K562 (cell line): ENCODE results near the gene SLC28A1. TPM values are rescaled to one million over a fixed set of nuclear protein-coding genes. Genes with fewer than 3 reads are reported as not detected.
A peak's percentile ranks its signal among the peaks of the same experiment; 100 is the strongest.

ENCODE experiments used
- ATAC-seq: fragments of 200-7000 bp; cut with Tn5 transposase; 3 replicates; pipeline ENCODE4 v1.9.1; 2020; ENCODE audit warnings: moderate library complexity
- BruUV-seq: library from RNA; stranded (reverse); fragments of 400-500 nt; replicated peaks from 2 replicates; lab custom pipeline; 2021; lab: Mats Ljungman, UMichigan
- CTCF ChIA-PET: fragments of 300-600 bp; formaldehyde crosslinking; extraction: SDS; loops from one replicate; lab custom pipeline; 2021; ENCODE audit warnings: low intra/inter-chr PET ratio; lab: Yijun Ruan, JAX
- POLR2A ChIA-PET: fragments of 300-600, 350-650 bp; sonication (Branson Sonifier 250); formaldehyde crosslinking; extraction: SDS; loops from one replicate; lab custom pipeline; 2021; ENCODE audit warnings: antibody characterized with exemption, inconsistent platforms; lab: Yijun Ruan, JAX
- DNase-seq, 4 experiments: peaks; one replicate each; pipeline versions ENCODE4 v3.0.0 to v3.0.0-alpha.2; 2011 to 2018; ENCODE audit warnings: low spot score in 3 of 4, mixed read lengths in 3 of 4; ENCODE audit errors: extremely low read depth in 1 of 4
- FAIRE-seq: peaks from 2 replicates; lab custom pipeline; 2011; peaks lifted over from hg19 to GRCh38; lab: Jason Lieb, UNC
- H2AFZ ChIP-seq: 2 replicates; pipeline ENCODE4 v1.6.0; 2011; ENCODE audit warnings: low read depth, low read length, control low read depth, inconsistent platforms
- H3K27ac ChIP-seq: fragments of 200-600 bp; 3 replicates; pipeline ENCODE4 v1.8.0; 2011; ENCODE audit warnings: low read depth, mild to moderate bottlenecking, control low read depth, inconsistent platforms, low read length, moderate library complexity, mixed read lengths; ENCODE audit errors: extremely low read depth
- H3K27me3 ChIP-seq, 2 experiments: fragments of 300-600 bp in 1 of 2; 2 replicates in 1 of 2; 3 replicates in 1 of 2; pipeline versions ENCODE4 v1.6.0 to v1.8.0; 2011; ENCODE audit warnings: inconsistent platforms in 2 of 2, low read length in 2 of 2, mild to moderate bottlenecking in 1 of 2, mixed read lengths in 1 of 2, moderate library complexity in 1 of 2; ENCODE audit not compliant: control insufficient read depth in 2 of 2, insufficient read depth in 2 of 2
- H3K36me3 ChIP-seq: fragments of 300-600 bp; 3 replicates; pipeline ENCODE4 v1.8.0; 2011; ENCODE audit warnings: mild to moderate bottlenecking, low read length, inconsistent platforms; ENCODE audit not compliant: control insufficient read depth, insufficient read depth
- H3K4me1 ChIP-seq, 2 experiments: fragments of 200-600 bp in 1 of 2; replicated peaks in 1 of 2; 2 replicates in 1 of 2; 3 replicates in 1 of 2; pipeline versions ENCODE4 v1.5.1 to v1.8.0; 2011; ENCODE audit warnings: inconsistent platforms in 2 of 2, low read length in 2 of 2, mild to moderate bottlenecking in 1 of 2, mixed read lengths in 1 of 2, moderate library complexity in 1 of 2; ENCODE audit not compliant: control insufficient read depth in 2 of 2, insufficient read depth in 2 of 2
- H3K4me2 ChIP-seq: 2 replicates; pipeline ENCODE4 v1.6.1; 2011; ENCODE audit warnings: low read length, control low read depth, inconsistent platforms, mixed read lengths; ENCODE audit not compliant: insufficient read depth
- H3K4me3 ChIP-seq: fragments of 200-600 bp; sonication (generic), shearing (Covaris generic); 2 replicates; pipeline ENCODE4 v1.5.1; 2016; ENCODE audit warnings: control low read depth, inconsistent platforms
- H3K79me2 ChIP-seq: fragments of 200-600 bp; 3 replicates; pipeline ENCODE4 v1.8.0; 2011; ENCODE audit warnings: low read length, inconsistent platforms; ENCODE audit not compliant: control insufficient read depth, insufficient read depth
- H3K9ac ChIP-seq, 2 experiments: 2 replicates each; pipeline versions ENCODE4 v1.6.0 to v1.6.1; 2011; ENCODE audit warnings: low read depth in 2 of 2, low read length in 2 of 2, control low read depth in 1 of 2, inconsistent platforms in 1 of 2, mild to moderate bottlenecking in 1 of 2, mixed read lengths in 1 of 2; ENCODE audit not compliant: insufficient read depth in 1 of 2
- H3K9me1 ChIP-seq: one replicate; pipeline ENCODE4 v1.6.0; 2011; ENCODE audit warnings: inconsistent platforms, mild to moderate bottlenecking, low read length, moderate library complexity; ENCODE audit not compliant: control insufficient read depth, insufficient read depth
- H3K9me3 ChIP-seq: replicated peaks from 2 replicates; pipeline ENCODE4 v1.5.1; 2011; ENCODE audit warnings: low read depth, low read length, inconsistent platforms; ENCODE audit not compliant: control insufficient read depth, insufficient read depth
- H4K20me1 ChIP-seq: replicated peaks from 2 replicates; pipeline ENCODE4 v1.6.1; 2011; ENCODE audit warnings: low read length, inconsistent platforms, mixed read lengths; ENCODE audit not compliant: control insufficient read depth, insufficient read depth
- CBX3 ChIP-seq, 2 experiments: IDR thresholded peaks; 1 replicate in 1 of 2; 2 replicates in 1 of 2; pipeline ENCODE4 v1.6.1; 2012; ENCODE audit warnings: inconsistent platforms in 2 of 2, low read length in 2 of 2, borderline replicate concordance in 1 of 2, control low read depth in 1 of 2
- CBX5 ChIP-seq: IDR thresholded peaks from 2 replicates; pipeline ENCODE4 v1.6.1; 2014; ENCODE audit warnings: low read depth, borderline replicate concordance
- CEBPG ChIP-seq, 3 experiments: fragments of 200-800 bp in 1 of 3; sonication (Bioruptor generic) in 1 of 3; sonication (generic) in 1 of 3; formaldehyde crosslinking in 1 of 3; IDR thresholded peaks in 2 of 3; conservative IDR thresholded peaks in 1 of 3; 2 replicates each; pipeline versions ENCODE4 v1.6.1 to v1.8.0; 2016 to 2022; ENCODE audit warnings: missing compliant biosample characterization in 2 of 3, missing genetic modification characterization in 2 of 3, mild to moderate bottlenecking in 1 of 3, missing genetic modification reagents in 1 of 3
- DNMT1 ChIP-seq: fragments of 450-650 bp; IDR thresholded peaks from 2 replicates; pipeline ENCODE4 v1.6.1; 2016; ENCODE audit warnings: antibody characterized with exemption, mild to moderate bottlenecking
- PTRF ChIP-seq: fragments of 450-650 bp; IDR thresholded peaks from 2 replicates; pipeline ENCODE4 v1.6.1; 2016; ENCODE audit warnings: mild to moderate bottlenecking, missing genetic modification characterization, missing compliant biosample characterization
- SMARCA5 ChIP-seq: fragments of 450-650 bp; IDR thresholded peaks from 2 replicates; pipeline ENCODE4 v1.6.1; 2016
- SNIP1 ChIP-seq: fragments of 450-650 bp; IDR thresholded peaks from 2 replicates; pipeline ENCODE4 v1.7.1; 2017; ENCODE audit warnings: low read depth, mild to moderate bottlenecking
- TCFL5 ChIP-seq: fragments of 250-450 bp; sonication (Bioruptor Pico); conservative IDR thresholded peaks from 2 replicates; pipeline ENCODE4 v1.6.1; 2021; ENCODE audit warnings: mild to moderate bottlenecking, moderate library complexity, matching md5 sums
- TRIM24 ChIP-seq, 2 experiments: fragments of 450-650 bp; IDR thresholded peaks; 2 replicates each; pipeline ENCODE4 v1.6.1; 2016
- TRIM28 ChIP-seq: fragments of 450-650 bp; IDR thresholded peaks from 2 replicates; pipeline ENCODE4 v1.6.1; 2017
- ZBTB1 ChIP-seq: sonication (generic); formaldehyde crosslinking; IDR thresholded peaks from 2 replicates; pipeline ENCODE4 v1.8.1; 2023; ENCODE audit warnings: missing genetic modification reagents, low read depth, mild to moderate bottlenecking, borderline replicate concordance
- ZNF140 ChIP-seq: fragments of 250-450 bp; sonication (Bioruptor Pico); IDR thresholded peaks from 2 replicates; pipeline ENCODE4 v1.8.0; 2021; ENCODE audit warnings: moderate library complexity, mild to moderate bottlenecking, inconsistent platforms
- ZNF232 ChIP-seq: sonication (generic); formaldehyde crosslinking; IDR thresholded peaks from 2 replicates; pipeline ENCODE4 v1.8.0; 2022; ENCODE audit warnings: mild to moderate bottlenecking, missing genetic modification reagents
- ZNF24 ChIP-seq: fragments of 450-650 bp; IDR thresholded peaks from 2 replicates; pipeline ENCODE4 v1.6.1; 2016
- ZNF384 ChIP-seq: IDR thresholded peaks from 2 replicates; pipeline ENCODE4 v1.6.1; 2012; ENCODE audit warnings: low read depth, low read length, improper control_type of control experiment
- in situ Hi-C: fragments of 300-500 bp; cut with MboI; formaldehyde crosslinking; loops from 4 replicates; pipeline ENCODE4 v1.15.0; 2018; ENCODE audit warnings: inconsistent platforms, mixed read lengths
- intact Hi-C: fragments of 100-400 bp; cut with micrococcal nuclease; formaldehyde crosslinking; loops from 2 replicates; pipeline ENCODE4 v1.14.2; 2022
- polyA plus RNA-seq, 8 experiments: library from polyadenylated mRNA; depleted of rRNA in 4 of 8; stranded (reverse) in 5 of 8; unstranded in 3 of 8; fragments of >200 nt; fragmentation: Nextera tagmentation in 2 of 8; fragmentation: Illumina TruSeq in 1 of 8; extraction: Ambion mirVana in 2 of 8; extraction: Trizol in 1 of 8; gene quantifications; 2 replicates each; pipeline versions ENCODE4 v1.2.1 to v1.2.3, GENCODE V29; 2011 to 2014; ENCODE audit warnings: inconsistent platforms in 1 of 8, missing spikeins in 1 of 8
- total RNA-seq, 7 experiments: library from RNA; depleted of rRNA in 6 of 7; stranded (reverse); fragments of >200 nt in 6 of 7; fragmentation: Illumina TruSeq in 2 of 7; extraction: Trizol in 2 of 7; gene quantifications; 2 replicates each; pipeline versions ENCODE4 v1.2.1 to v1.2.3, GENCODE V29; 2011 to 2021; ENCODE audit warnings: low replicate concordance in 1 of 7
- TF ChIP-seq, protein P1 (sequence below): fragments of 450-650 bp; IDR thresholded peaks from 2 replicates; pipeline ENCODE4 v1.6.1; 2018; ENCODE audit warnings: mild to moderate bottlenecking, low read depth; ENCODE audit not compliant: partially characterized antibody
- TF ChIP-seq, protein P2 (sequence below): IDR thresholded peaks from 2 replicates; pipeline ENCODE4 v1.6.1; 2012; ENCODE audit warnings: low read depth, low read length, improper control_type of control experiment, borderline replicate concordance
- TF ChIP-seq, protein P3 (sequence below): fragments of 450-650 bp; formaldehyde crosslinking; IDR thresholded peaks from 2 replicates; pipeline ENCODE4 v1.4.0; 2020; ENCODE audit warnings: mild to moderate bottlenecking, moderate library complexity

SLC28A1 gene
- total and polyA plus RNA-seq, 9 of the 15 experiments (the other 6 are each of a cell fraction or from before 2014, with no cell fraction given): 0.04 TPM; not detected in 8

DNA sequence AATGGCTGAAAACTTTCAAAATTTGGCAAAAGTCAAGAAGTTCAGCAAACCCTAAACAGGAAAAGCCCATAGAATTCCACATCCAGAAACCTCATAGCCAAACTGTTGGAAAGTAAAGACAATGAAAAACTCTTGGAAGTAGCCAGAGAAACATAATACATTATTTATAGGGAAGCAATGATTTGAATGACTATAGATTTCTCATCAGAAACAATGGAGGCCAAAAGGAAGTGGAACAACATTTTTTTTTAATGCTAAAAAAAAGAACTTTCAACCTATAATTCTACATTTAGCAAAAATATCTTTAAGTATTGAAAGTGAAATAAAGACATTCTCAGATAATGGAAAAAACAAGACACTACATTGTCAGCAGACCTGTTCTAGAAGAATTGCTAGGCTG, 37.1 kb upstream of the SLC28A1 start:
- no peak for FAIRE-seq
- TF ChIP-seq ZNF24: 0 out of 2 replicates have a peak, but pooled peaks have one; percentile 8
- TF ChIP-seq PTRF (tag): no peak
- TF ChIP-seq TRIM24 (IDR thresholded peaks at IDR 0.05): peak in 1 of 2 experiments; percentile 58; a peak in 1 of 4 replicates
- TF ChIP-seq CBX3 (IDR thresholded peaks at IDR 0.05; ENCODE audit: borderline replicate concordance in 1 of 2, low read length in 2 of 2): peak in 1 of 2 experiments; percentile 78; a peak in 2 of 3 replicates
- TF ChIP-seq, protein P1, sequence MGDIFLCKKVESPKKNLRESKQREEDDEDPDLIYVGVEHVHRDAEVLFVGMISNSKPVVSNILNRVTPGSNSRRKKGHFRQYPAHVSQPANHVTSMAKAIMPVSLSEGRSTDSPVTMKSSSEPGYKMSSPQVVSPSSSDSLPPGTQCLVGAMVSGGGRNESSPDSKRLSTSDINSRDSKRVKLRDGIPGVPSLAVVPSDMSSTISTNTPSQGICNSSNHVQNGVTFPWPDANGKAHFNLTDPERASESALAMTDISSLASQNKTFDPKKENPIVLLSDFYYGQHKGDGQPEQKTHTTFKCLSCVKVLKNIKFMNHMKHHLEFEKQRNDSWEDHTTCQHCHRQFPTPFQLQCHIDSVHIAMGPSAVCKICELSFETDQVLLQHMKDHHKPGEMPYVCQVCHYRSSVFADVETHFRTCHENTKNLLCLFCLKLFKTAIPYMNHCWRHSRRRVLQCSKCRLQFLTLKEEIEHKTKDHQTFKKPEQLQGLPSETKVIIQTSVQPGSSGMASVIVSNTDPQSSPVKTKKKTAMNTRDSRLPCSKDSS: peak; percentile 27
- TF ChIP-seq SNIP1: no peak
- TF ChIP-seq TRIM28: peak; percentile 93
- TF ChIP-seq ZNF384: peak; percentile 48; the same call in 1 of the 2 replicates
- TF ChIP-seq, protein P2, sequence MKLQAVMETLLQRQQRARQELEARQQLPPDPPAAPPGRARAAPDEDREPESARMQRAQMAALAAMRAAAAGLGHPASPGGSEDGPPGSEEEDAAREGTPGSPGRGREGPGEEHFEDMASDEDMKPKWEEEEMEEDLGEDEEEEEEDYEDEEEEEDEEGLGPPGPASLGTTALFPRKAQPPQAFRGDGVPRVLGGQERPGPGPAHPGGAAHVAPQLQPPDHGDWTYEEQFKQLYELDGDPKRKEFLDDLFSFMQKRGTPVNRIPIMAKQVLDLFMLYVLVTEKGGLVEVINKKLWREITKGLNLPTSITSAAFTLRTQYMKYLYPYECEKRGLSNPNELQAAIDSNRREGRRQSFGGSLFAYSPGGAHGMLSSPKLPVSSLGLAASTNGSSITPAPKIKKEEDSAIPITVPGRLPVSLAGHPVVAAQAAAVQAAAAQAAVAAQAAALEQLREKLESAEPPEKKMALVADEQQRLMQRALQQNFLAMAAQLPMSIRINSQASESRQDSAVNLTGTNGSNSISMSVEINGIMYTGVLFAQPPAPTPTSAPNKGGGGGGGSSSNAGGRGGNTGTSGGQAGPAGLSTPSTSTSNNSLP: 0 out of 2 replicates have a peak, but pooled peaks have one; percentile 24
- TF ChIP-seq TCFL5 (CRISPR knock-in tag): no peak
- no peak for TF ChIP-seq ZBTB1 (CRISPR knock-in tag)
- 0 out of 2 replicates have a peak, but pooled peaks have one; percentile 52 for TF ChIP-seq CBX5
- TF ChIP-seq, protein P3, sequence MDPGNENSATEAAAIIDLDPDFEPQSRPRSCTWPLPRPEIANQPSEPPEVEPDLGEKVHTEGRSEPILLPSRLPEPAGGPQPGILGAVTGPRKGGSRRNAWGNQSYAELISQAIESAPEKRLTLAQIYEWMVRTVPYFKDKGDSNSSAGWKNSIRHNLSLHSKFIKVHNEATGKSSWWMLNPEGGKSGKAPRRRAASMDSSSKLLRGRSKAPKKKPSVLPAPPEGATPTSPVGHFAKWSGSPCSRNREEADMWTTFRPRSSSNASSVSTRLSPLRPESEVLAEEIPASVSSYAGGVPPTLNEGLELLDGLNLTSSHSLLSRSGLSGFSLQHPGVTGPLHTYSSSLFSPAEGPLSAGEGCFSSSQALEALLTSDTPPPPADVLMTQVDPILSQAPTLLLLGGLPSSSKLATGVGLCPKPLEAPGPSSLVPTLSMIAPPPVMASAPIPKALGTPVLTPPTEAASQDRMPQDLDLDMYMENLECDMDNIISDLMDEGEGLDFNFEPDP (CRISPR knock-in tag): no peak
- no peak for TF ChIP-seq SMARCA5
- no peak for TF ChIP-seq ZNF232 (CRISPR knock-in tag)
- no peak for TF ChIP-seq CEBPG (CRISPR knock-in tag; IDR thresholded peaks at IDR 0.05)
- no peak for TF ChIP-seq CEBPG (tag; conservative IDR thresholded peaks at IDR 0.05 in 1 of 2, IDR thresholded peaks at IDR 0.05 in 1 of 2)
- no peak for TF ChIP-seq DNMT1
- no peak for TF ChIP-seq ZNF140

More for the DNA sequence above, 37.1 kb upstream of the SLC28A1 start:
- Histone ChIP-seq H3K79me2 (no peaks in the 10 kb centered on the region), H3K4me3 (no peak overlapping the region), H4K20me1 (no peaks in the 10 kb centered on the region), H3K9ac (no peak overlapping the region), H3K4me2 (no peak overlapping the region), H3K9me3 (peaks cover 8% of the 10 kb centered on the region), H2AFZ (no peak overlapping the region), H3K27me3 (peaks cover 0 to 6% of the 10 kb centered on the region in 2 experiments; a peak in 3 of 5 replicates), H3K27ac (no peak overlapping the region), H3K4me1 (no peaks in the 10 kb centered on the region; a peak in 1 of 5 replicates), H3K36me3 (no peaks in the 10 kb centered on the region), H3K9me1 (no peaks in the 10 kb centered on the region)
- no TSS peak for BruUV-seq
- intact Hi-C loops: loop anchor here (5.0 kb wide), 1 partner anchor 80 kb away; no protein-coding TSS in a partner anchor
- ChIA-PET POLR2A (no interaction called here), CTCF (no interaction called here)
- in situ Hi-C loops: no loop called here
- DNase-seq: no peak
- ATAC-seq: no peak
